Ectodermal cell (in vitro differentiated cells): ENCODE results near the gene IFNW1. TPM values are rescaled to one million over a fixed set of nuclear protein-coding genes. Genes with fewer than 3 reads are reported as not detected.
"Not testable (repeated sequence)": the region's sequence is repeated elsewhere in the genome, so short reads cannot be mapped to it uniquely, and the experiment has no call there.

Source experiments
- H3K27ac ChIP-seq: 2 replicates; pipeline ENCODE4 v1.7.0; 2013; ENCODE audit warnings: mild to moderate bottlenecking, low read depth, low read length; ENCODE audit not compliant: insufficient read depth, poor library complexity, severe bottlenecking
- H3K27me3 ChIP-seq: 2 replicates; pipeline ENCODE4 v1.7.0; 2013; ENCODE audit warnings: mild to moderate bottlenecking, low read length; ENCODE audit not compliant: insufficient read depth, control insufficient read depth, poor library complexity, severe bottlenecking
- H3K36me3 ChIP-seq: one replicate; pipeline ENCODE4 v1.7.0; 2013; ENCODE audit warnings: low read length; ENCODE audit not compliant: control insufficient read depth, insufficient read depth
- H3K4me1 ChIP-seq: one replicate; pipeline ENCODE4 v1.7.0; 2013; ENCODE audit warnings: low read length; ENCODE audit not compliant: control insufficient read depth, insufficient read depth
- H3K4me3 ChIP-seq: 2 replicates; pipeline ENCODE4 v1.7.0; 2013; ENCODE audit warnings: low read depth, low read length, control low read depth; ENCODE audit not compliant: insufficient read depth
- H3K9me3 ChIP-seq: 2 replicates; pipeline ENCODE4 v1.7.0; 2013; ENCODE audit warnings: mild to moderate bottlenecking, low read length, moderate library complexity; ENCODE audit not compliant: control insufficient read depth
- WGBS, 2 experiments: methylation state at CpG; one replicate each; pipeline ENCODE4 v1.1.7; 2013; ENCODE audit warnings: missing lambda C conversion rate in 2 of 2; 5-methylcytosine and 5-hydroxymethylcytosine counted together
- polyA plus RNA-seq, 4 experiments: library from polyadenylated mRNA; stranded (reverse); fragments of 50-300 nt; gene quantifications; one replicate each; pipeline ENCODE4 v1.2.3, GENCODE V29; 2013

The IFNW1 gene
- polyA plus RNA-seq (2013, experiment 1 of 4): not detected
- polyA plus RNA-seq (2013, experiment 2 of 4): not detected
- not detected for polyA plus RNA-seq (2013, experiment 3 of 4)
- polyA plus RNA-seq (2013, experiment 4 of 4): not detected

DNA sequence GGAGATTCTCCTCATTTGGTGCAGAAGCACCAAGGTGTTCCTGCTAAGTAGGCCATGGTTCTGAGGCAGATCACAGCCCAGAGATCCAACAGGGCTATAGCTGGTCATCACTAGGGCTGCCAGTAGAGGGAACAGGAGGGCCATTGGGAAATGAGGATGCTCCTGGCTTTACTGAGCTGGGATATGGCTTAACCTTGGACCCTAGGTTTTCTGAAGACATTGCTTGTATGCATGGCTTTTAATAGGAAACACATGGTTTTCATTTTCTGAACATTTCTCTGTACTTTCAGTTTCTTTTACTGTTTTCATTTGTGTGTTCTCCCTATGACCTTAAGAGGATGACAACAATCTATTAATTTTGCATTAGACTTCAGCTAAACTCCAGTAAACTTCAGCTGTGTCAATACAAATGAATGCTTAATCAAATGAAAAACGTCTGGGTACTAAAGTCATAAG, at the start of gene IFNW1:
Gene IFNW1 (minus strand): TSS at position 406 of the 456 bp plus-strand sequence. CDS start 262 bp downstream, at position 144.
- Histone ChIP-seq H3K9me3 (no peaks in the 10 kb centered on the region), H3K27ac (no peak within 1 kb of the TSS), H3K36me3 (no peaks in the 10 kb centered on the region), H3K4me1 (no peaks in the 10 kb centered on the region), H3K4me3 (no peak within 1 kb of the TSS), H3K27me3 (no peaks in the 10 kb centered on the region)
- no CpG with 5 or more reads among the region's 1 CpG for WGBS, 2 experiments

DNA sequence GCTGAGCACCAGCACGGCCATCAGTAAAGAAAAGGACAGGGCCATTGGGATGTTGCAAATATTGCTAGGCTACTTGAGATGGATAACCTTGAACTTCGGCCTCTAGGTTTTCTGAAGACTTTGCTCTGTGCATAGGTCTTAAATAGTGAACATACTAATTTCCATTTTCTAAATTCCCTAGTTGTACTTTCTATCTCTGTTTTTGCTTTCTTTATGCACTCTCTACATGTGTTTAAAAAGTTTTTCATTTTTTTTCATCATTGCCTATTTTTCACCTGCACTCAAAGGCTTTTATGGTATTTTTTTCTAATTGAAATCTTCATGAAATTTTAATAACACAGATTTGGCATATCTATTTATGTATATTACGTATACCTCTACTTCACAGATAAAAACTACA, 45.9 kb upstream of the IFNW1 start, which contains the start of gene IFNA4:
Gene IFNA4 (minus strand): TSS at position 101 of the 400 bp plus-strand sequence. CDS start 56 bp downstream, at position 45.
- not testable (repeated sequence) for H3K27me3 ChIP-seq, H3K27ac ChIP-seq, H3K4me1 ChIP-seq, H3K4me3 ChIP-seq, H3K9me3 ChIP-seq, H3K36me3 ChIP-seq
- no CpG with 5 or more reads among the region's 3 CpGs for WGBS, 2 experiments

DNA sequence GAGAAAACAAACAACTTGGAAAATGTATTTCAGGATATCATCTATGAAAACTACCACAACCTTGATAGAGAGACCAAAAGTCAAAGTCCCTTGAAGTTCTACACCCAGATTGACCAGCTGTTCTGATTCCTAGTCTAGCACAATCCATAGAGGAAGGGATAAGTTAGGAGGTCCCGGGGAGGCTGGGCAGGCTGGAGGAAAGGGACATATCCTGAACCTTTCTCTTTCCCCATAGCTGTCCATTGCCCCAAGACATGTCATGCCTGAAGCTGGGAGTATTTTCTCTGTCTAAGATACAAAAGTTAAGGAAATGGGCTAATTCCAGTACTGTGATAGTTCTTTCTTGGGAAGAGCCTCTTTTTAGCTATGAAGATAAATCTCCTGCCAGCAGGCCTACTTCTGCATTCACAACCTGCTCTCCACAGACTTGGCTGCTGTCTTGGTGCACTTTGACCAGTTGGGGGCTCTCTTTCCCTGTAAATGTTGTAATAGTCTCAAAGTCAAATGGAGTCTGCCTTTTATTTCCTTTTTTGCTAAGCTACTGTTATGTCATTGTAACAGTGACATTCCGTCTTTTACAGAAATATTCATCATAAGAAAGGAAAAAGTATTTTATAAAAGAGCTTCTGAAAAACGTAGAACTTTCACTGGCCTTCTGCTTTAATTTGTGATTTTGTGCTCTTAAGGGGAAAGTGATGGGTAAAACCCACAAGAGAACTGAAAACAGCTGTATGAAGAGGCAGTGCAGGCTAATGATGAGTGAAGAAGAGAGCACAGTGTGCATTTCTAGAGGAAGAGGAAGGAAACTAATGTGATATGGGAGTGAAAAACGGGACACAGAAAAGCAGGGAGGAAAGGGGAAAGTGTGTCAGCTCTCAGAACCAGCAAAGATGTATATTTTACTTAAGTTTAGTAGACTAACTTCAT, 41.4 kb upstream of the IFNW1 start:
- H3K9me3 ChIP-seq, H3K4me1 ChIP-seq, H3K27ac ChIP-seq, H3K27me3 ChIP-seq, H3K4me3 ChIP-seq, H3K36me3 ChIP-seq: not testable (repeated sequence)
- 48 to 56% methylated on average over 3 of the region's 4 CpGs for WGBS, 2 experiments

DNA sequence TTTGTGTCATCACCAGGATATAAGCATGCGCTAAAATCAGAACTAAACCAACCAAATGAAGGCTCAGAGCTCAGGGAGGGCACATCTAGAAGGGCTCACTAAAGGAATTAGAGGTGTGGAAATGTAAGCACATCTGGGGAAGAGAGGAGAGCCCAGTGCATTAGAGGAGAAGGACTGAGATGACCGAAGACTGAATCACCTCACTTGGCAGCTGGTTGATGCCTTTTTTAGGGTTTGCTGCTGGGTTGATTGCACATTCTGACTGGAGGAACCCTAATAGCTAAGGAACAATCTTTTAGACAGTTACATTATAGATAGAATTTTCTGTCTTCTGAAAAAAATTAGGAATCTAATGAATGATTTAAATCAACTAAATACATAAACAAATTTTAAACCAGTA, 33.0 kb upstream of the IFNW1 start:
- no peak overlapping the region for H3K4me3 ChIP-seq
- 93 to 97% methylated on average over 2 of the region's 2 CpGs for WGBS, 2 experiments
- no peaks in the 10 kb centered on the region for H3K4me1 ChIP-seq
- H3K9me3 ChIP-seq: no peaks in the 10 kb centered on the region
- no peaks in the 10 kb centered on the region for H3K27me3 ChIP-seq
- H3K36me3 ChIP-seq: no peaks in the 10 kb centered on the region
- H3K27ac ChIP-seq: no peak overlapping the region

DNA sequence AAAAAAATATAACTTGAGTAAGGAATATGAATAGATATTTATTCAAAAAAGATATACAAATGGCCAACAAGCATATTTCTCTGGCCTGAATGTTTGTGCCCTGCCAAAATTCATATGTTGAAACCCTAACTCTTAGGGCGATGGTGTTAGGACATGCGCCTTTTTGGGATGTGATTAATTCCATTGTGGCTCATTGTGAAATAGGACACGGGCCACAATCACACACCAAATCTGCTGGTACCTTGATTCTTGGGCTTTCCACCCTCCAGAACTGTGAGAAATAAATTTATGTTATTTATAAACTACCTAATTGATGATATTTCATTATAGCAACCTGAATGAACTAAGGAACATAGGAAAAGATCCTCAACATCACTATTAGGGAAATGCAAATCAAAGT, 30.5 kb upstream of the IFNW1 start:
- no peaks in the 10 kb centered on the region for H3K4me1 ChIP-seq
- H3K27me3 ChIP-seq: no peaks in the 10 kb centered on the region
- H3K36me3 ChIP-seq: no peaks in the 10 kb centered on the region
- no peaks in the 10 kb centered on the region for H3K9me3 ChIP-seq
- no peak overlapping the region for H3K27ac ChIP-seq
- 86 to 94% methylated on average over 3 of the region's 3 CpGs for WGBS, 2 experiments
- no peak overlapping the region for H3K4me3 ChIP-seq

DNA sequence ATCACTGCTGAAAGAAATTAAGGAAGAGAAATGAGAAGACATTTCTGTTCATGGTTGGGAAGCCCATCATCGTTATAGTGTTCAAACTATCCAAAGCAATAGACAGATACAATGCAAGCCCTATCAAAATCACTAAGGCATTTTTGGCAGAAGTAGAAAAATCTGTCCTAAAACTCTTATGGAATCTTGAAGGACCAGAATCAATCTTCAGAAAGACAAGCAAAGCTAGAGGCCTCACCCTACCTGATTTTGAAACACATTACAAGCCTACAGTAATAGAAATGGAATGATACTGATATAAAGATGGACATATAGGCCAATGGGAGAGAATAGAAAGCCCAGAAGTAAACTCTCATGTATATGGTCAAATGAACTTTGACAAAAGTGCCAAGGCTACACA, 29.7 kb upstream of the IFNW1 start:
- Histone ChIP-seq H3K4me1 (no peaks in the 10 kb centered on the region), H3K9me3 (no peaks in the 10 kb centered on the region), H3K27ac (no peak overlapping the region), H3K4me3 (no peak overlapping the region), H3K27me3 (no peaks in the 10 kb centered on the region), H3K36me3 (no peaks in the 10 kb centered on the region)
- WGBS, 2 experiments: 69 to 80% methylated on average over 1 of the region's 1 CpG

DNA sequence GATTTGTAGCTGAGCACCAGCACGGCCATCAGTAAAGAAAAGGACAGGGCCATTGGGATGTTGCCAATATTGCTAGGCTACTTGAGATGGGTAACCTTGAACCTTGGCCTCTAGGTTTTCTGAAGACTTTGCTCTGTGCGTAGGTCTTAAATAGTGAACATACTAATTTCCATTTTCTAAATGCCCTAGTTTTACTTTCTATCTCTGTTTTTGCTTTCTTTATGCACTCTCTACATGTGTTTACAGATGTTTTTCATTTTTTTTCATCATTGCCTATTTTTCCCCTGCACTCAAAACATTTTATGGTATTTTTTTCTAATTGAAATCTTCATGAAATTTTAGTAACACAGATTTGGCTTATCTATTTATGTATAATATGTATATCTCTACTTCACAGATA, 24.9 kb upstream of the IFNW1 start, which contains the start of gene IFNA21:
Gene IFNA21 (minus strand): TSS at position 101 of the 400 bp plus-strand sequence. CDS start 48 bp downstream, at position 53.
- H3K9me3 ChIP-seq, H3K4me1 ChIP-seq, H3K27ac ChIP-seq, H3K36me3 ChIP-seq, H3K4me3 ChIP-seq, H3K27me3 ChIP-seq: not testable (repeated sequence)
- WGBS, 2 experiments: 90 to 100% methylated on average over 2 of the region's 2 CpGs

DNA sequence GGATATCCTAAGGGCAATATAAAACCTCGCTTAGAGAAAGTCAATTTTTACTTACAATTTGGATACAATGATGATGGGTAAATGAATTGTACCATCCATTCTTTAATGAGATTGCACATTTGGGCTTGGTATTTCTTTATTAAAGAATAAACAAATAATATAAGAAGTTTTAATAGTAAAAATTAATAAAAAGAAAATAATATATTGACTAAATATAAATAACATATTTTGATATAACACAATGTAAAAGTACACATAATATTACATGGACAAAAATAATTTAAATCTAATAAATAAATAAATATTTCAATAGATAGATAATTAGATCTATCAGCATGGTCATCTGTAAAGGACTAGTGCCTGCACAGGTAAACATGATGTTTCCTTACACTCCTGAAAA, 23.9 kb upstream of the IFNW1 start:
- 87 to 100% methylated on average over 1 of the region's 1 CpG for WGBS, 2 experiments
- Histone ChIP-seq H3K4me3 (no peak overlapping the region), H3K27me3 (no peaks in the 10 kb centered on the region)

DNA sequence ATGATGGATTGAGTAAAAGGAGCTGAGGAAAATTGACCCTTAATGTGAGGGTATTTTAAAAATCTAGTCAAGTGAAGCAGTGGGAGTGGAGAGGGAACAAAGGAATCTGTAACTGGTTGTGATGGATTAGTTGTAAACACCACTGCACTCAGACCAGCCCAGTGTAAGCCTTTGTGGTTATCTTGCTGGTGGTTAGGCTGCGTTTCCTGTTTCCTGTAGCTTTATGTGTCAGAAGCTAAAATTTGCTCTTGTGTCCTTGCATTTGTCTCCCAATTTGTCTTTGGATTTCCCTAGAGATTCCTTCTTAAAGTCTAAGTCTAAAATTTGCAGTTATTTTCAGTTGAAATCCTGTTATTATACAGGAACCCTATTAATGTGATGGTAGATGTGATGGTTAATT, 18.5 kb upstream of the IFNW1 start:
- no peaks in the 10 kb centered on the region for H3K36me3 ChIP-seq
- no peaks in the 10 kb centered on the region for H3K9me3 ChIP-seq
- H3K27ac ChIP-seq: no peak overlapping the region
- no peaks in the 10 kb centered on the region for H3K27me3 ChIP-seq
- no peak overlapping the region for H3K4me3 ChIP-seq
- H3K4me1 ChIP-seq: no peaks in the 10 kb centered on the region
- WGBS, 2 experiments: 61 to 95% methylated on average over 1 of the region's 1 CpG

More for the DNA sequence above, 23.9 kb upstream of the IFNW1 start:
- Histone ChIP-seq H3K9me3 (no peaks in the 10 kb centered on the region), H3K36me3 (no peaks in the 10 kb centered on the region), H3K4me1 (no peaks in the 10 kb centered on the region), H3K27ac (no peak overlapping the region)

DNA sequence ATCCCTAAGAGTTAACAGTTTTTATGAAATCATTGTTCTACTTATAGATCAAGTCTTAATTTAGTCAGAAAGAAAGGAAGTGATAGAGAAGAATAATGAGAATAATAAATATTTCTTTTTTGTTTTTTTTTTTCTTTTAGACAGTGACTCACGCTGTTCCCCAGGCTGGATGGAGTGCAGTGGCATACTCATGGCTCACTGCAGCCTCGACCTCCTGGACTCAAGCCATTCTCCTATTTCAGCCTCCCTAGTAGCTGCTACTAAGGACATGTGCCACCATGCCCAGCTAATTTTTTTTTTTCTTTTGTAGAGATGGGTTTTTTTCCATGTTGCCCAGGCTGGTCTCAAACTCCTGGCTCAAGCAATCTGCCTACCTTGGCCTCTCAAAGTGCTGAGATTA, 13.9 kb upstream of the IFNW1 start:
- Histone ChIP-seq H3K27me3 (no peaks in the 10 kb centered on the region), H3K9me3 (no peaks in the 10 kb centered on the region), H3K4me3 (no peak overlapping the region), H3K36me3 (no peaks in the 10 kb centered on the region), H3K4me1 (no peaks in the 10 kb centered on the region), H3K27ac (no peak overlapping the region)
- WGBS, 2 experiments: 87 to 90% methylated on average over 2 of the region's 2 CpGs
